ENCODE measurements around the gene HSBP1. TPM values are rescaled to one million over a fixed set of nuclear protein-coding genes. Genes with fewer than 3 reads are reported as not detected.

Gene HSBP1
- total and polyA plus RNA-seq, 2 of the 13 experiments (the other 11 are each of a cell fraction or from before 2014, with no cell fraction given) = 249 to 292 TPM

GRCh38 chr16:83813823-83814658 lies 6.3 kb downstream of the HSBP1 start (continued):
- TF ChIP-seq BCLAF1 (IDR thresholded peaks at IDR 0.05) (no peak), ZBTB20 (CRISPR knock-in tag; IDR thresholded peaks at IDR 0.05; ENCODE audit: borderline replicate concordance, low read depth) (no peak; the same call in 1 of the 2 replicates), SIX4 (CRISPR knock-in tag; IDR thresholded peaks at IDR 0.05) (no peak), IRF9 (CRISPR knock-in tag; IDR thresholded peaks at IDR 0.05; ENCODE audit: borderline replicate concordance) (no peak), TCF12 (IDR thresholded peaks at IDR 0.05) (no peak), TCF12 (CRISPR knock-in tag; IDR thresholded peaks at IDR 0.05) (peak; percentile 80; the same call in 1 of the 2 replicates), BRD4 (CRISPR knock-in tag; IDR thresholded peaks at IDR 0.05) (no peak), ZNF451 (CRISPR knock-in tag; IDR thresholded peaks at IDR 0.05) (no peak), ZNF256 (CRISPR knock-in tag; conservative IDR thresholded peaks at IDR 0.05) (no peak), E2F1 (CRISPR knock-in tag; IDR thresholded peaks at IDR 0.05) (no peak), TOE1 (CRISPR knock-in tag; IDR thresholded peaks at IDR 0.05) (no peak), NCOA1 (CRISPR knock-in tag; IDR thresholded peaks at IDR 0.05) (no peak), HNRNPH1 (optimal IDR thresholded peaks at IDR 0.05; ENCODE audit: low read depth, low read length) (no peak), ZNF282 (IDR thresholded peaks at IDR 0.05; ENCODE audit: partially characterized antibody) (no peak), ZNF609 (CRISPR knock-in tag; IDR thresholded peaks at IDR 0.05; ENCODE audit: borderline replicate concordance) (peak; percentile 59; the same call in 1 of the 2 replicates), CTCF (CRISPR knock-in tag; IDR thresholded peaks at IDR 0.05) (no peak), ZNF124 (CRISPR knock-in tag; IDR thresholded peaks at IDR 0.05) (no peak)
